ENCODE data around the gene CD163. TPM values are rescaled to one million over a fixed set of nuclear protein-coding genes. Genes with fewer than 3 reads are reported as not detected.

Gene CD163
- total and polyA plus RNA-seq, 4 donors, result 2.4 to 10.2 (median 5.9) TPM

DNA sequence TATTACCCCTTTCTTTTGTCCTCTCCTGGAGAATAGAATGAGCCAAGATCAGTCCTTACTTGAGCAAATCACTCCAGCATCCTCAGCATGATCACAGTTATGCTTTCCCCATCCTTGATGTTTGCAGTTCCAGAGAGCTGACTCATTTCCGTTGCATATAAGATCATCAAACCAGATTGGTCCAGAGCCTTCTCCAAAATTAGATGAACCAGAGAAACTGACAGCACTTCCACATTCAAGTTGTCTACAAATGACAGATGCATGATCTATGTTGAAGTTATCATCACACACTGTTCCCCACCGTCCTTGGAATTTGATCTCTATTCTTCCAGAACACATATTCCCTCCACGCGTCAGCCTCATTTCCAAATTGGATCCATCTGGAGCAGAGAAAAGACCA is 4.8 kb downstream of the CD163 start:
- Histone ChIP-seq H3K27ac (ENCODE audit: low read depth, low read length) (no peak overlapping the region), H3K4me3 (ENCODE audit: low read depth, low read length) (no peak overlapping the region), H3K4me1 (ENCODE audit: control insufficient read depth, insufficient read depth, low read length) (no peaks in the 10 kb centered on the region), H3K9me3 (ENCODE audit: control insufficient read depth, insufficient read depth, low read length) (no peaks in the 10 kb centered on the region), H3K27me3 (ENCODE audit: control insufficient read depth, insufficient read depth, low read length) (no peaks in the 10 kb centered on the region), H3K36me3 (ENCODE audit: control insufficient read depth, insufficient read depth, low read length) (no peaks in the 10 kb centered on the region)
- peak in 1 of 6 donors; percentile 9 for DNase-seq (ENCODE audit: low read depth in 4 of 6, low spot score in 6 of 6)
- WGBS (ENCODE audit: insufficient coverage), result no CpG with 5 or more reads among the region's 4 CpGs

- whole genome bisulfite sequencing (ENCODE audit: insufficient coverage), result no CpG with 5 or more reads among the region's 3 CpGs
- H3K27ac ChIP-seq (ENCODE audit: low read depth, low read length), result no peak overlapping the region
These were observed 5.9 kb downstream of the CD163 start for GRCh38 chr12:7497661-7498060.

DNA sequence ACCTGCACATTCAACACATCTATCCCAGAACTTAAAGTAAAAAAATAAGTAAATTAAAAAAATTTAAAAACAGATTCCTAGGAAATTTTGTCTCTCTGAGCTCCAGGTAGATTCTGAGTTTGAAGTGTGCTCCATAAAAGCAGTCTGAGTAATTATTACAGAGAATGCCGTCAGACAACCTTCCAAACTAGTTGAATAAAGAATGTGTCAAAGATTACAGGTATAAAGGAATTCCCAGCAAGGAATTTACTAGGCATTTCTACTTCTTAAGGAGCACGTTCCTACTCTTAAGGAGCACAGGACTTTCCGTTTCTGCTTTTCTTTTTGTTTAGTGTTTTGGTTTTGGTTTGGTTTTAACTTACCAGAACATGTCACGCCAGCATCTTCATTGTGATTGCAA is 7.1 kb downstream of the CD163 start:
- H3K9me3 ChIP-seq (ENCODE audit: control insufficient read depth, insufficient read depth, low read length), result no peaks in the 10 kb centered on the region
- H3K27me3 ChIP-seq (ENCODE audit: control insufficient read depth, insufficient read depth, low read length), result no peaks in the 10 kb centered on the region

More at GRCh38 chr12:7497661-7498060, 5.9 kb downstream of the CD163 start:
- Histone ChIP-seq H3K27me3 (ENCODE audit: control insufficient read depth, insufficient read depth, low read length) (no peaks in the 10 kb centered on the region), H3K36me3 (ENCODE audit: control insufficient read depth, insufficient read depth, low read length) (no peaks in the 10 kb centered on the region), H3K4me1 (ENCODE audit: control insufficient read depth, insufficient read depth, low read length) (no peaks in the 10 kb centered on the region), H3K9me3 (ENCODE audit: control insufficient read depth, insufficient read depth, low read length) (no peaks in the 10 kb centered on the region), H3K4me3 (ENCODE audit: low read depth, low read length) (no peak overlapping the region)
- DNase-seq (ENCODE audit: low read depth in 4 of 6, low spot score in 6 of 6), result no peak

GRCh38 chr12:7495136-7495535 is 8.4 kb downstream of the CD163 start:
- DNase-seq (ENCODE audit: low read depth in 4 of 6, low spot score in 6 of 6), result no peak
- Histone ChIP-seq H3K36me3 (ENCODE audit: control insufficient read depth, insufficient read depth, low read length) (no peaks in the 10 kb centered on the region), H3K9me3 (ENCODE audit: control insufficient read depth, insufficient read depth, low read length) (no peaks in the 10 kb centered on the region), H3K27me3 (ENCODE audit: control insufficient read depth, insufficient read depth, low read length) (no peaks in the 10 kb centered on the region), H3K4me1 (ENCODE audit: control insufficient read depth, insufficient read depth, low read length) (no peaks in the 10 kb centered on the region), H3K27ac (ENCODE audit: low read depth, low read length) (no peak overlapping the region), H3K4me3 (ENCODE audit: low read depth, low read length) (no peak overlapping the region)
- no CpG with 5 or more reads among the region's 3 CpGs for WGBS (ENCODE audit: insufficient coverage)

More for the DNA sequence above, 7.1 kb downstream of the CD163 start:
- no peak for DNase-seq (ENCODE audit: low read depth in 4 of 6, low spot score in 6 of 6)
- Histone ChIP-seq H3K36me3 (ENCODE audit: control insufficient read depth, insufficient read depth, low read length) (no peaks in the 10 kb centered on the region), H3K4me1 (ENCODE audit: control insufficient read depth, insufficient read depth, low read length) (no peaks in the 10 kb centered on the region), H3K4me3 (ENCODE audit: low read depth, low read length) (no peak overlapping the region), H3K27ac (ENCODE audit: low read depth, low read length) (no peak overlapping the region)
- no CpG with 5 or more reads among the region's 4 CpGs for WGBS (ENCODE audit: insufficient coverage)

- Histone ChIP-seq H3K9me3 (ENCODE audit: control insufficient read depth, insufficient read depth, low read length) (no peaks in the 10 kb centered on the region), H3K27me3 (ENCODE audit: control insufficient read depth, insufficient read depth, low read length) (no peaks in the 10 kb centered on the region), H3K27ac (ENCODE audit: low read depth, low read length) (no peak overlapping the region), H3K36me3 (ENCODE audit: control insufficient read depth, insufficient read depth, low read length) (no peaks in the 10 kb centered on the region), H3K4me3 (ENCODE audit: low read depth, low read length) (no peak overlapping the region), H3K4me1 (ENCODE audit: control insufficient read depth, insufficient read depth, low read length) (no peaks in the 10 kb centered on the region)
- WGBS (ENCODE audit: insufficient coverage), result 81% methylated on average over 3 of the region's 3 CpGs
- no peak for DNase-seq (ENCODE audit: low read depth in 4 of 6, low spot score in 6 of 6)
These were observed 10.6 kb downstream of the CD163 start for GRCh38 chr12:7493006-7493405.

GRCh38 chr12:7486512-7486911 is 17.1 kb downstream of the CD163 start:
- DNase-seq (ENCODE audit: low read depth in 4 of 6, low spot score in 6 of 6), result no peak
- WGBS (ENCODE audit: insufficient coverage), result 62% methylated on average over 4 of the region's 6 CpGs
- H3K9me3 ChIP-seq (ENCODE audit: control insufficient read depth, insufficient read depth, low read length), result no peaks in the 10 kb centered on the region
- H3K4me1 ChIP-seq (ENCODE audit: control insufficient read depth, insufficient read depth, low read length), result no peaks in the 10 kb centered on the region
- H3K27me3 ChIP-seq (ENCODE audit: control insufficient read depth, insufficient read depth, low read length), result no peaks in the 10 kb centered on the region
- no peak overlapping the region for H3K27ac ChIP-seq (ENCODE audit: low read depth, low read length)
- H3K36me3 ChIP-seq (ENCODE audit: control insufficient read depth, insufficient read depth, low read length), result no peaks in the 10 kb centered on the region
- H3K4me3 ChIP-seq (ENCODE audit: low read depth, low read length), result no peak overlapping the region

- no peaks in the 10 kb centered on the region for H3K9me3 ChIP-seq (ENCODE audit: control insufficient read depth, insufficient read depth, low read length)
- H3K27me3 ChIP-seq (ENCODE audit: control insufficient read depth, insufficient read depth, low read length), result no peaks in the 10 kb centered on the region
- no peaks in the 10 kb centered on the region for H3K4me1 ChIP-seq (ENCODE audit: control insufficient read depth, insufficient read depth, low read length)
- H3K4me3 ChIP-seq (ENCODE audit: low read depth, low read length), result no peak overlapping the region
- WGBS (ENCODE audit: insufficient coverage), result 79% methylated on average over 2 of the region's 4 CpGs
- H3K27ac ChIP-seq (ENCODE audit: low read depth, low read length), result no peak overlapping the region
- H3K36me3 ChIP-seq (ENCODE audit: control insufficient read depth, insufficient read depth, low read length), result no peaks in the 10 kb centered on the region
- no peak for DNase-seq (ENCODE audit: low read depth in 4 of 6, low spot score in 6 of 6)
These were observed 18.5 kb downstream of the CD163 start for GRCh38 chr12:7485095-7485494.

GRCh38 chr12:7483343-7483742 is 20.2 kb downstream of the CD163 start:
- H3K9me3 ChIP-seq (ENCODE audit: control insufficient read depth, insufficient read depth, low read length), result no peaks in the 10 kb centered on the region
- no peak overlapping the region for H3K27ac ChIP-seq (ENCODE audit: low read depth, low read length)
- H3K27me3 ChIP-seq (ENCODE audit: control insufficient read depth, insufficient read depth, low read length), result no peaks in the 10 kb centered on the region
- no peaks in the 10 kb centered on the region for H3K36me3 ChIP-seq (ENCODE audit: control insufficient read depth, insufficient read depth, low read length)
- H3K4me1 ChIP-seq (ENCODE audit: control insufficient read depth, insufficient read depth, low read length), result no peaks in the 10 kb centered on the region
- DNase-seq (ENCODE audit: low read depth in 4 of 6, low spot score in 6 of 6), result no peak
- 81% methylated on average over 5 of the region's 5 CpGs for WGBS (ENCODE audit: insufficient coverage)
- H3K4me3 ChIP-seq (ENCODE audit: low read depth, low read length), result no peak overlapping the region

GRCh38 chr12:7479771-7480170 is 23.8 kb downstream of the CD163 start:
- no peaks in the 10 kb centered on the region for H3K36me3 ChIP-seq (ENCODE audit: control insufficient read depth, insufficient read depth, low read length)
- peak in 1 of 6 donors; percentile 11 for DNase-seq (ENCODE audit: low read depth in 4 of 6, low spot score in 6 of 6)

GRCh38 chr12:7472060-7472459 is 31.5 kb downstream of the CD163 start:
- DNase-seq (ENCODE audit: low read depth in 4 of 6, low spot score in 6 of 6), result no peak
- Histone ChIP-seq H3K4me3 (ENCODE audit: low read depth, low read length) (no peak overlapping the region), H3K4me1 (ENCODE audit: control insufficient read depth, insufficient read depth, low read length) (no peaks in the 10 kb centered on the region), H3K27me3 (ENCODE audit: control insufficient read depth, insufficient read depth, low read length) (no peaks in the 10 kb centered on the region), H3K27ac (ENCODE audit: low read depth, low read length) (no peak overlapping the region), H3K36me3 (ENCODE audit: control insufficient read depth, insufficient read depth, low read length) (no peaks in the 10 kb centered on the region), H3K9me3 (ENCODE audit: control insufficient read depth, insufficient read depth, low read length) (no peaks in the 10 kb centered on the region)
- WGBS (ENCODE audit: insufficient coverage), result 97% methylated on average over 6 of the region's 6 CpGs

More at GRCh38 chr12:7479771-7480170, 23.8 kb downstream of the CD163 start:
- WGBS (ENCODE audit: insufficient coverage), result no CpG with 5 or more reads among the region's 1 CpG
- Histone ChIP-seq H3K4me1 (ENCODE audit: control insufficient read depth, insufficient read depth, low read length) (no peaks in the 10 kb centered on the region), H3K9me3 (ENCODE audit: control insufficient read depth, insufficient read depth, low read length) (no peaks in the 10 kb centered on the region), H3K27me3 (ENCODE audit: control insufficient read depth, insufficient read depth, low read length) (no peaks in the 10 kb centered on the region), H3K27ac (ENCODE audit: low read depth, low read length) (no peak overlapping the region), H3K4me3 (ENCODE audit: low read depth, low read length) (no peak overlapping the region)
